GM21528 (cell line): ENCODE results near the gene ZNHIT2.
"Not testable (repeated sequence)": the region's sequence is repeated elsewhere in the genome, so short reads cannot be mapped to it uniquely, and the experiment has no call there.

Experiments used
- ATAC-seq: cut with Tn5 transposase; IDR thresholded peaks from one replicate; pipeline ENCODE4 v1.9.1; 2021; ENCODE audit warnings: mild to moderate bottlenecking, moderate library complexity; ENCODE audit not compliant: unreplicated experiment, low FRiP score

The ZNHIT2 gene

DNA sequence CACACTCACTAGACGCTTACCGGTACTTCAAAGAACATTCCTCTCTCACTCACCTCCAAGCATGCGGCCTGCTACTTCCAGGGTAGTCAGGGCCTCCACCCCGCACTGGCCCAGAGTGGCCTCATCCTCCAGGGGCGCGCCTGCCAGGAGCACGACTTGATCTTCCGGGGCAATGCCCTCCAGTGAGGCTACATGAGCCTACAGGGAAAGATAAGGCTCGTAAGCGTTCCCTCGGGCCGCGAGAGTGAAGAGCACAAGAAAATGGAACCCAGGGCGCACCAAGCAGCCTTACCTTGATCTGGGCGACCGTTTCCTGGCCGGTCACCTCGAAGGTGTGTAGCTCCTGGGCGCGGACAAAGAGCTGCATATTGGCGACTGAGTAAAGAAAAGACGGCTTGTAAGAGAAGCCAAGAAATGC lies 4.0 kb upstream of the ZNHIT2 start:
- no peak for ATAC-seq

- no peak for ATAC-seq
Measured at GRCh38 chr11:65120831-65121230, 3.3 kb upstream of the ZNHIT2 start.

DNA sequence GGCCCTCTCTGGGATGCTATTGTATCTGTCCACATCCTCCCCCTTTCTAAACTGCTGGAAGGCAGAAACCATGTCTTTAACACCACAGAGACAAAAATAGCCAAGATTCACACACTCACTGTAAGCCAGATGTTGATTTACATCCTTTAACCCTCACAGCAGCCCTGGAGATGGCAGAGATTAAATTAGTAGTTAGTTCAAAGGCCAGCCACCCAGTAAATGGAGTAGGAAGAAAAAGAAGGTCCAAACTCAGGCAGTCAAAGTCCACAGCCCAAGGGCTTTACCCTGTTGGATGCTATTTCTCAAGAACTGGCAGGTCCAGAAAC lies 2.1 kb upstream of the ZNHIT2 start:
- no peak for ATAC-seq

DNA sequence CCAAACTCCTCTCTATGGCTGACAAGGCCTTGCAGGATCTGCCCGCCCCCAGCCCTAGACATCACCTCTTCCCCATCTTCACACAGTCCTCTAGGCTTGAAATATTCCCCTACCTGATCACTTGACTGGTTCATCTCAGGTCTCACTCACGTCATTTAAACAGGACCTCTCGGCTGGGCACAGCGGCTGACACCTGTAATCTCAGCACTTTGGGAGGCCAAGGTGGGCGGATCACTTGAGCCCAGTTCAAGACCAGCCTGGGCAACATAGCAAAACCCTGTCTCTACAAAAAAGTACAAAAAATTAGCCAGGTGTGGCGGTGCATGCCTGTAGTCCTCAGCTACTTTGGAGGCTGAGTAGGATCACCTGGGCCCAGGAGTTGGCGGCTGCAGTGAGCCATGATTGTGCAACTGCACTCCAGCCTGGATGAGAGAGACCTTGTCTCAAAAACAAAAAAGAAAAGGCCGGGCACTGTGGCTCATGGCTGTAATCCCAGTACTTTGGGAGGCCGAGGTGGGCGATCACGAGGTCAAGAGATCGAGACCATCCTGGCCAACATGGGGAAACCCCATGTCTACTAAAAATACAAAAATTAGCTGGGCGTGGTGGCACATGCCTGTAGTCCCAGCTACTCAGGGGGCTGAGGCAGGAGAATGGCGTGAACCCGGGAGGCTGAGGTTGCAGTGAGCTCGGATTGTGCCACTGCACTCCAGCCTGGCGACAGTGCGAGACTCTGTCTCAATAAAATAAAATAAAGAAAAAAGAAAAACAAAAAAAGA lies 1.6 kb upstream of the ZNHIT2 start:
- ATAC-seq, result not testable (repeated sequence)

DNA sequence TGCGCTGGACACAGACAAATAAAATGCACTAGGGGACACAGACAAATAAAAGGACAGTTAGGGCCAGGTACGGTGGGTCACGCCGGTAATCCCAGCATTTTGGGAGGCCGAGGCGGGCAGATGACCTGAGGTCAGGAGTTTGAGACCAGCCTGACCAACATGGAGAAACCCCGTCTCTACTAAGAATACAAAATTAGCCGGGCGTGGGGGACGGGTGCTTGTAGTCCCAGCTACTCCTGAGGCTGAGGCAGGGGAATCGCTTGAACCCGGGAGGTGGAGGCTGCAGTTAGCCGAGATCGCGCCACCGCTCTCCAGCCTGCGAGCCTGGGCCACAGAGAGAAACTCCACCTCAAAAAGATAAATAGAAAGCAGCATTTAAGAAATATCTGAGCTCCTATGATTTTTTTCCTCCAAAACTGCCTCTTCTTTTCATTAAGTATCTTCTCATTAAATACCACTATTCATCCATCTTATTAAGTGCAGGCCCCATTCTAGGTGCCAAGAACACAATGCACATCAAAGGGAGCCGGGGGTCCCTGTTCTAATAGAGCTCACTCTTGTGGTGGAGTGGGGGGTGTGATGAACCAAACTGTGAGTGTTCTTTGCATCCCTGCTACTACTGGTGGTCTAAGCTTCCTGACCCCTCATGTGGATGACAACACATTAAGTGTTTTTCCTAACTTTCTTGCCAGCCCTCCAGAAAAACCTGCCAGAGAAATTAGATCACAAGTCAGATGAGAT lies 766 bp upstream of the ZNHIT2 start:
- ATAC-seq, result no peak

DNA sequence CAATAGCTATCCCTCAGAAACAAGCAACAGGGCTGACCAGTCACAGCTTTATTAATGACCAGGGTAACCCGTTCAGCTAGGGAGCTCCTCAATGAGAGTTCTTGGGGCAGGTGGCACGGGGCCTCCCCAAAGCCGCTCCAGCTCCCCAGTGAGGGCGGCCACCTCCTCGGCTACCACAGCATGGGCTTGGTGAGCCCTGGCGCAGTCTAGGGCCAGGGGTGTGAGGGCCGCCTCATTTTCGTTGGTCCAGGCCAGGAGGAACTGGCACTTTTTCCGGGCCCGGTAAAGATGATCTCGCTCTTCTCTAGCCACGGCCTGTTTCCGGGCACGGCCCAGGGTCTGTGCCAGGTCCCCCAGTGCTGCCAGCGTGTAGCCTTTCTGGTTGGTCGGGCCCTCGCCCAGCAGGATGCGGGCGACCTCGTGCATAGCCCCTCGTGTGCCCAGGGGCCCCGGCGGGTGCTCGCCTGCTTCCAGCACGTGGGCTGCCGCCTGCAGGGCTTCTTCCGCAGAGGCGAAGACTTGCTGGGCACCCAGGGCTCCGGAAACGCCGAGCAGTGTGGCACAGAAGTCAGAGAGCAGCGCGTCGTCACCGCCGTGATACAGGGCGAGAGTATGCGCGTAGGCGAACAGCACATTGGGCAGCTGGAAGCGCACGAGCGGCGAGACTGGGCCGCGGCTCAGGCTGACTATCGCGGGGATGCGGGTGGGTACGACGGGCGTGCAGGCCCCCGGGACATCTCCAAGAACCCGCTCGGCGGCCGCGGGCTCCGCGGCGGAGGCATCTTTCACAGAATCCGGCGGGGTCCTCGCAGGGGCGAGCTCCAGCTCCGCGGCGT lies 913 bp downstream of the ZNHIT2 start:
- ATAC-seq, result peak; percentile 3

DNA sequence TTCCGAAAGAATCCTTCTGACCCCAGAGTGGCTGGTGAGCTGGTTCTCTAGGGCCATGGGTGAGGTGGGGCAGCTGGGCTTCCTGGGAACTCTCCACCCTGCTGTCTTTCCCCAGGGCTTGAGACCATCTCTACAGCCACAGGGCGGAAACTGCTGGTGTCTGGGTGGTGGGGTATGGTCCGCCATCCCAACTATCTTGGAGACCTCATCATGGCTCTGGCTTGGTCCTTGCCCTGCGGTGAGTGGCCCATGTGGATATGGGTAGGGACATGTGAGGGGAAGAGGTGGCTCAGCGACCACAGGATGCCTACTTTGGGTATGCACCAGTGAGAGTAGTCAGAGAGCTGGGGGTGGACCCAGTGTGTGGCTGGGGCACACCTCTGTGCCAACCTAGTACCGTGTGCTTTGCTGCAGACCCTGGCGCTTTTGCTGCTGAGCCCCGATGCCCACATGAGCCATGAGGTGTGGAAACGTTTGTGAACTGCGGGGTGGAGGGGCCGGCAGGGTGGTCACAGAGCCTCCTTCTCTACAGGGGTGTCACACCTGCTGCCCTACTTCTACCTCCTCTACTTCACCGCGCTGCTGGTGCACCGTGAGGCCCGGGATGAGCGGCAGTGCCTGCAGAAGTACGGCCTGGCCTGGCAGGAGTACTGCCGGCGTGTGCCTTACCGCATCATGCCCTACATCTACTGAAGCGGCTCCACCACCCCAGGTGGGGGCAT lies 2.0 kb downstream of the ZNHIT2 start:
- ATAC-seq, result no peak

DNA sequence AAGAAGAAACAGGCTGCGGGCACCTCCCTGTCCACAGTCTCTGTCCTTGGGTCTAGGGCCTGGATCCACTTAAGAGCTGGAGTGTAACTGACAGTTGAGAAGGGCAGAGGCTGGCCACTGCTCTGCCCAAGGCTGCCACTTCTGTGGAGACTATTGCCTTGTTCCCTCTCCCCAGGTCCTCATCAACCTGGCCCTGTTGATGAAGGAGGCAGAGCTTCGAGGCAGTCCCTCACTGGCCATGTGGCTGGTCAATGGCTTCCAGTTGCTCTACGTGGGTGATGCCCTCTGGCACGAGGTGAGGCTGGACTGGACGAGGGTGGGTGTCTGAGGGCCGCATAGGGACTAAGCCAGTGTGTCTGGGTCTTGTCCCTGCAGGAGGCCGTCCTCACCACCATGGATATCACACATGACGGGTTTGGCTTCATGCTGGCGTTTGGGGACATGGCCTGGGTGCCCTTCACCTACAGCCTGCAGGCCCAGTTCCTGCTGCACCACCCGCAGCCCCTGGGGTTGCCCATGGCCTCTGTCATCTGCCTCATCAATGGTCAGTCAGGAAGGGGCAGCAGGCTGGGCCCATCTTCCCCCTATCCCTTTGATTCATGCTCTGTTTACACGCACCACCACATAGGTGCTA lies 2.8 kb downstream of the ZNHIT2 start:
- ATAC-seq, result no peak

DNA sequence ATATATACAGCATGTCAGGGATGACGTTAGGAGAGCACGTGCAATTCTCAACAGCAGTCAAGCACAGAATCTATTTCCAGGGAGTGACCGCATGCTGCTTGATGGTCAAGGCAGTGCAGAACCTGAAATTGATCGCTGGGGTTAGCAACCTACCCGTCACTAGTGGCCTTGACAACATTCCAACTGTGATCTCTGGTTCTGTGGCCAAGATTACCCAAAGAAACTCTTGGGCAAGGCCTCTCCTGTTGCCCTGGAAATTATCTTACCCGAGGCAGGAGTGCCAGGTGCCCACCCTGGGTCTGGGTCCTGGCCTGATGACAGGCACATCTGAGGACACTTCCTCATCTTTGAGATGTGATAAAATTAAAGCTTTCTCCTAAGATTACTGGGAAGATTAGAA lies 3.7 kb downstream of the ZNHIT2 start:
- no peak for ATAC-seq

DNA sequence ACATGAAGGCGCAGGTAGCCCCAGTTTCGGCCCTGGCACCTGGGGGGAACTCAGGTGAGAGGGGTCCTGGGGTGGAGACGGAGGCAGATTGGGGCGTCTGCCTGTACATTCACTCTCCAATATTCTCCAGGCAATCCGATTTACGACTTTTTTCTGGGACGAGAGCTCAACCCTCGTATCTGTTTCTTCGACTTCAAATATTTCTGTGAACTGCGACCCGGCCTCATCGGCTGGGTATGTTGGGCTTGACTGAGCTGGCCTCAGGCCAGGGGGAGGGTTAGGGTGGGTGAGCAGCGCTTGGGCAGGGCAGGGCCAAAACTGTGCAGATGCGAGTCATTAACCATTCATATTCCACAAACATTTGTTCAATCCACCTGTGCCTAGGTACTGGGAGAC lies 4.1 kb downstream of the ZNHIT2 start:
- ATAC-seq, result no peak

DNA sequence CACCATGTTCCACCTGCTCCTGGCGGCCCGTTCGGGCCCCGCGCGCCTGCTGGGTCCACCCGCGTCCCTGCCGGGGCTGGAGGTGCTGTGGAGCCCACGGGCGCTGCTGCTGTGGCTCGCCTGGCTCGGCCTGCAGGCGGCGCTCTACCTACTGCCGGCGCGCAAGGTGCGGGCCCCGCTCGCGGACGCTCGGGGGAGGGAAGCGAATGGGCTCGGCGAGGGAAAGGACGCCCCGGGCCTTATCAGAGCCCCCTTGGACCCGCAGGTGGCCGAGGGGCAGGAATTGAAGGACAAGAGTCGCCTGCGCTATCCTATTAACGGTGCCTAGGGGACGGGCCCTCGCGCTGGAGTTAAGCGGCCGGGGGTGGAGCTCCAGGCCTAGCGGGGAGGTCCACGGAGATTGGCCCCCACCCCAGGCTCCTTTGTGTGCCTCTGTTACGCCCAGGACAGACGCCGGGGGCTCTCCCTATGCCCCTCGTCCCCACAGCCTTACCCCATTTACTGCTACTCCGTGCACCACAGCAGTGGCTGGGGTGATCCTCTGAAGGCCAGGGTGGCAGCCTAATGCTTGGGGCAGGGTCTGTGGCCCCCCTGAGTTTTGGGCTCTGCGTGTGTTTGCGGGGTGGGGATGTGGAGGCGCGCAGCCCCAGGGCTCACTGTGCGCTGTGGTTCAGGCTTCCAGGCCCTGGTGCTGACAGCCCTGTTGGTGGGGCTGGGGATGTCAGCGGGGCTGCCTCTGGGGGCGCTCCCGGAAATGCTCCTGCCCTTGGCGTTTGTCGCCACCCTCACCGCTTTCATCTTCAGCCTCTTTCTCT lies 4.7 kb downstream of the ZNHIT2 start:
- ATAC-seq, result no peak

DNA sequence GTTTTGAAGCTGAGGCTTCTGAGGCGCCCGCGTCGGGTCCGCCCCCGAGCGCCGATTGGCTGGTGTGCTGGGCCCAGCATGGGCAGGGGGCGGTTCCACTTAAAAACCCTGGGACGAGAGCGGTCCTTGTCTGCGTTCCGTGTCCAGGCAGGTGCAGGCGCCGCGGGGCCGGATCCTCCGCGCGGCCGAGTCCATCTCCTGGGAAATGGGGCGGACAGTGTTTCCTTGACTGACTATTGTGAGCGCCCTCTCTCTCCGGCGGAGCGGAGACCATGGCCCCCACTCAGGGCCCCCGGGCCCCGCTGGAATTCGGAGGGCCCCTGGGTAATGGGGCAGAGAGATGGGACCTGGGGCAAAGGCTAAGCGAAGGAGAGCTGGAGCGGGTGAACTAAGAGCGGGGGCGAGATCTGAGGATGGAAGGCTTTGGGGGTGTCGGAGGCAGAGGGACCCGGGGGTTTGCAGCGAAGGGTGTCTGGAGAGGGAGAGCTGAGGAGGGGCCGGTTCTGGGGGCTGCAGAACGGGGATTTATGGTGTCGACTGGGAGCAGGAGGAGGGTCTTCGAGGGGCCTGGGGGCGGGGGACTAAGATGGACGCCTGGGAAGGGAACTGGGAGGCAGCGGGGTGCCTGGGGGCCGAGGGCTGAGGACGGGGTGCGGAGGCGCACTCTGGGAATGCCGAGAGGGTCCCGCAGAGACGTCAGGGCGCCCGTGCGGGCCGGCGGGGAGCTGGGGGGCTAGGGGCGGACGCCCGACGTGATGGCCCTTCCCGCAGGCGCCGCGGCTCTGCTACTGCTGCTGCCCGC lies 5.6 kb downstream of the ZNHIT2 start, which contains the start of gene TM7SF2:
Gene TM7SF2 (plus strand): TSS at position 129 of the 802 bp plus-strand sequence. CDS start 144 bp downstream, at position 273.
- ATAC-seq, result peak; percentile 34

DNA sequence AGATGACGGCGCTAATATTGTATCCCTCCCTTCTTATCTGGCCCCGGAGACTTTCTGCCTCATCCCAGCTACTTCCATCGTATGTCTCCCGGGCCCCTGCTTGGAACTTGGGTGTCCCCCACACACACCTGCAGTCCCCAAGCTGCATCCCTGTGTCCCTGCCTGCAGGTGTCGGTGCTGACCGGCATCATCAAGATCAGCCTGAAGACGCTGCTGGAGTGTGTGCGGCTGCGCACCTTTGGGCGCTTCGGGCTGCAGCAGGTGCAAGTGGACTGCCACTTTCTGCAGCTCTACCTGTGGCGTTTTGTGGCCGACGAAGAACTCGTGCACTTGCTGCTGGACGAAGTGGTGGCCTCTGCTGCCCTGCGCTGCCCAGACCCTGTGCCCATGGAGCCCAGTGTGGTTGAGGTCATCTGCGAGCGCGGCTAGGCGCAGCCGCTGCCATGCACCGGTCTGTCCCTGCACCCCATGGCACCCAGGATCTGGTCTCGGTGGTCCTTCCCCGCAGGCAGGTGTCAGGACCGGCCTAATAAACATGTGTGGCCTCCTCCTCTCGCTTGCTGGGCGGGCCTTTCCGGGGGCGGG lies 6.2 kb downstream of the ZNHIT2 start:
- ATAC-seq, result no peak

GRCh38 chr11:65110354-65110861 lies 7.1 kb downstream of the ZNHIT2 start:
- no peak for ATAC-seq

GRCh38 chr11:65109231-65110198 lies 8.0 kb downstream of the ZNHIT2 start:
- ATAC-seq, result no peak

DNA sequence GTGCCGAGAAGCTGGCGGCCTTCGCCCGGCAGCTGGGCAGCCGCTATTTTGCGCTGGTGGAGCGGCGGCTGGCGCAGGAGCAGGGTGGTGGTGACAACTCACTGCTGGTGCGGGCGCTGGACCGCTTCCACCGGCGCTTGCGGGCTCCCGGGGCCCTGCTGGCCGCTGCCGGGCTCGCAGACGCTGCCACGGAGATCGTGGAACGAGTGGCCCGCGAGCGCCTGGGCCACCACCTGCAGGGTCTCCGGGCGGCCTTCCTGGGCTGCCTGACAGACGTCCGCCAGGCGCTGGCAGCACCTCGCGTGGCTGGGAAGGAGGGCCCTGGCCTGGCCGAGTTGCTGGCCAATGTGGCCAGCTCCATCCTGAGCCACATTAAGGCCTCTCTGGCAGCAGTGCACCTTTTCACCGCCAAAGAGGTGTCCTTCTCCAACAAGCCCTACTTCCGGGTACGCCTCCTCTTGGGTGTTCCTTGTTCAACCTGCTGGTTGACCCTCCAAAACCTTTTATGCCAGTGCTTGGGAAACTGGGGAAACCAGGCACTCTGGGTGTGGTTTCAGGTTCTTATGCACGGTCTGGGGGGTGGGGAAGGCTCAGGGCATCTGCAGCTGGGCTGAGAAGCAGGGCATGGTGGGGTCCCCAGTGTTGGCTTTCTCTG lies 8.9 kb downstream of the ZNHIT2 start:
- no peak for ATAC-seq
